GM21447 (cell line): ENCODE measurements around the gene RASL10B.
"Not testable (repeated sequence)": the region's sequence is repeated elsewhere in the genome, so short reads cannot be mapped to it uniquely, and the experiment has no call there.

ENCODE experiments used
- ATAC-seq: cut with Tn5 transposase; IDR thresholded peaks from one replicate; pipeline ENCODE4 v1.9.1; 2021; ENCODE audit not compliant: unreplicated experiment

RASL10B gene

GRCh38 chr17:35731239-35731916 is at the start of gene RASL10B:
Gene RASL10B, plus strand, starts transcription at chr17:35731639. Its CDS starts 3,546 bp downstream, at chr17:35735185.
- no peak for ATAC-seq

- ATAC-seq, result no peak
Measured at GRCh38 chr17:35683591-35683990, 47.8 kb upstream of the RASL10B start.

- no peak for ATAC-seq
Measured at GRCh38 chr17:35684055-35684802, 47.2 kb upstream of the RASL10B start.

GRCh38 chr17:35692512-35693210 is 38.8 kb upstream of the RASL10B start:
- no peak for ATAC-seq

GRCh38 chr17:35693662-35694061 is 37.8 kb upstream of the RASL10B start:
- no peak for ATAC-seq

- no peak for ATAC-seq
Measured at GRCh38 chr17:35694906-35695305, 36.5 kb upstream of the RASL10B start.

- ATAC-seq, result no peak
Measured at GRCh38 chr17:35695613-35696012, 35.8 kb upstream of the RASL10B start.

GRCh38 chr17:35698800-35699199 is 32.6 kb upstream of the RASL10B start:
- ATAC-seq, result no peak

- no peak for ATAC-seq
Measured at GRCh38 chr17:35700150-35700549, 31.3 kb upstream of the RASL10B start.

- ATAC-seq, result no peak
Measured at GRCh38 chr17:35701491-35701890, 29.9 kb upstream of the RASL10B start.

GRCh38 chr17:35703308-35703707 is 28.1 kb upstream of the RASL10B start:
- ATAC-seq, result not testable (repeated sequence)

- no peak for ATAC-seq
Measured at GRCh38 chr17:35705230-35705629, 26.2 kb upstream of the RASL10B start.

GRCh38 chr17:35705705-35706104 is 25.7 kb upstream of the RASL10B start:
- no peak for ATAC-seq

GRCh38 chr17:35708149-35708548 is 23.3 kb upstream of the RASL10B start:
- no peak for ATAC-seq

GRCh38 chr17:35708951-35709350 is 22.5 kb upstream of the RASL10B start:
- no peak for ATAC-seq

GRCh38 chr17:35709874-35710273 is 21.6 kb upstream of the RASL10B start:
- no peak for ATAC-seq

GRCh38 chr17:35710950-35711349 is 20.5 kb upstream of the RASL10B start:
- no peak for ATAC-seq

GRCh38 chr17:35713069-35713728 is 18.2 kb upstream of the RASL10B start:
- ATAC-seq, result no peak

- no peak for ATAC-seq
Measured at GRCh38 chr17:35714988-35715387, 16.5 kb upstream of the RASL10B start.

- ATAC-seq, result no peak
Measured at GRCh38 chr17:35715416-35715815, 16.0 kb upstream of the RASL10B start.

GRCh38 chr17:35716173-35716572 is 15.3 kb upstream of the RASL10B start:
- ATAC-seq, result no peak
